Umbilical cord (tissue), 2 donors: ENCODE results near the gene NEGR1. TPM values are rescaled to one million over a fixed set of nuclear protein-coding genes. Genes with fewer than 3 reads are reported as not detected.

Experiments
- DNase-seq: peaks from one replicate; pipeline ENCODE4 v3.0.0-alpha.2; 2015; ENCODE audit warnings: low spot score
- total RNA-seq: library from RNA; depleted of rRNA; stranded (reverse); fragments of >200 nt; gene quantifications from one replicate; pipeline ENCODE4 v1.2.3, GENCODE V29; 2014; ENCODE audit warnings: low replicate concordance; ENCODE audit not compliant: insufficient read depth

The NEGR1 gene
- total RNA-seq, 1 donor from 2014 or later: 49.1 TPM

GRCh38 chr1:71490432-71490831, 791.9 kb downstream of the NEGR1 start:
- peak; percentile 45 for DNase-seq

GRCh38 chr1:71488555-71489252, 793.6 kb downstream of the NEGR1 start:
- DNase-seq: peak; percentile 4

- DNase-seq: no peak
These were observed 809.0 kb downstream of the NEGR1 start for GRCh38 chr1:71473331-71473730.

GRCh38 chr1:71465093-71465492, 817.2 kb downstream of the NEGR1 start:
- DNase-seq: no peak

- DNase-seq: no peak
These were observed 818.3 kb downstream of the NEGR1 start for GRCh38 chr1:71464016-71464415.

GRCh38 chr1:71463144-71463543, 819.2 kb downstream of the NEGR1 start:
- DNase-seq: no peak

GRCh38 chr1:71462247-71462646, 820.1 kb downstream of the NEGR1 start:
- no peak for DNase-seq

GRCh38 chr1:71461416-71461815, 820.9 kb downstream of the NEGR1 start:
- DNase-seq: no peak

- no peak for DNase-seq
These were observed 833.9 kb downstream of the NEGR1 start for GRCh38 chr1:71448444-71448843.

GRCh38 chr1:71438626-71439025, 843.7 kb downstream of the NEGR1 start:
- no peak for DNase-seq

- DNase-seq: no peak
These were observed 846.4 kb downstream of the NEGR1 start for GRCh38 chr1:71435951-71436350.

GRCh38 chr1:71434240-71434639, 848.1 kb downstream of the NEGR1 start:
- DNase-seq: no peak

- DNase-seq: no peak
These were observed 854.3 kb downstream of the NEGR1 start for GRCh38 chr1:71428029-71428428.

- DNase-seq: no peak
These were observed 855.3 kb downstream of the NEGR1 start for GRCh38 chr1:71427066-71427465.

- no peak for DNase-seq
These were observed 857.8 kb downstream of the NEGR1 start for GRCh38 chr1:71424536-71424935.

GRCh38 chr1:71422221-71422620, 860.1 kb downstream of the NEGR1 start:
- no peak for DNase-seq

GRCh38 chr1:71417421-71417820, 864.9 kb downstream of the NEGR1 start:
- DNase-seq: no peak

GRCh38 chr1:71414179-71414578, 868.2 kb downstream of the NEGR1 start:
- no peak for DNase-seq

GRCh38 chr1:71413441-71414175, 868.7 kb downstream of the NEGR1 start:
- DNase-seq: no peak

GRCh38 chr1:71400050-71400449, 882.3 kb downstream of the NEGR1 start:
- no peak for DNase-seq

GRCh38 chr1:71399594-71399993, 882.7 kb downstream of the NEGR1 start:
- no peak for DNase-seq

GRCh38 chr1:71393301-71393700, 889.0 kb downstream of the NEGR1 start:
- no peak for DNase-seq

- DNase-seq: no peak
These were observed 891.8 kb downstream of the NEGR1 start for GRCh38 chr1:71390518-71390917.
